ENCODE measurements around the gene CPSF3.
A peak's percentile ranks its signal among the peaks of the same experiment; 100 is the strongest.

The CPSF3 gene

DNA sequence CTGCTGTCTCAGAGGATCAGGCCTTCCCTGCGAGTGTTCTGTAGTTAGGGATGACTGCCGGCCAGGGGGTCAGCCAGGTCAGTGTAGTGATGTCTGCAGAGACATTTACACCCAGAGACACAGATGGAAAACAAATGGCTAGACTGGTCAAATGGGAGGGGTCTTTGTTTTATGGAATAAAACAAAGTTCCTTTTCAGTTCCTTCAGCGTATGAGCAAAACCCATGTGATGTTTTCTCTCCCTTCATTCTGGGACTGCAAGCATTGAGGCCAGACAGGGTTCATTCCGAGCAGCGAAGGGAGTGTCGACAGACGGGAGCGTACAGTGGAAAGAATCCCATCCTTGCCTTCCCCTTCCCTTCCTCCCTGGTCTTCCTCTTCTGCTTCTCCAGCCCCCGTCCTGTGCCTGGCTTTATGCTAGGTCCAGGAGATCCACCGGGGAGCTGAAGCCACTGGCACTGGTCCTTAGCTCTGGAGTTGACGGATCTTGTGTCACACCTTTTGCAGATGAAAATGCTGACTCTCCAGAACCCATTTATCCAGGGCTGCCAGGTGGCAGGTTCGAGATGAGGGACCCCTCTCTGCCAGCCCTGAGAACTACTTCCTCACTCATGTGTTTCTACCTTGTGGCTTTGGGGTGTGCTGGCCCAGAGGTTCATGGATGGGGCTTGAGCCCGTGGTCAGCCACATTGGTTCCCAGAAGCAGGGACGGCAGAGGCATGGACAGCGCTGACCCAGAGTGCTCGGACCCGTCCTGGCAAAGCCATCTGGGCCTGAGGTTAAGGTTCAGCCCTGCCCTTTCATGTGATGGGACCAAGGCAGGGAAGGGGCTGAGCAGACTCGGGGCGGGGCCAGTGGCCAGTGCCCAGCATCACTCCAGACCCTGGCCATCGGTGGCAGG is 24.3 kb upstream of the CPSF3 start:
- Histone ChIP-seq H3K27ac (peak overlapping the region in 1 of 2 donors; percentile 82), H3K4me3 (no peak overlapping the region)
- DNase-seq (ENCODE audit: low spot score): no peak
- TF ChIP-seq, protein P1, sequence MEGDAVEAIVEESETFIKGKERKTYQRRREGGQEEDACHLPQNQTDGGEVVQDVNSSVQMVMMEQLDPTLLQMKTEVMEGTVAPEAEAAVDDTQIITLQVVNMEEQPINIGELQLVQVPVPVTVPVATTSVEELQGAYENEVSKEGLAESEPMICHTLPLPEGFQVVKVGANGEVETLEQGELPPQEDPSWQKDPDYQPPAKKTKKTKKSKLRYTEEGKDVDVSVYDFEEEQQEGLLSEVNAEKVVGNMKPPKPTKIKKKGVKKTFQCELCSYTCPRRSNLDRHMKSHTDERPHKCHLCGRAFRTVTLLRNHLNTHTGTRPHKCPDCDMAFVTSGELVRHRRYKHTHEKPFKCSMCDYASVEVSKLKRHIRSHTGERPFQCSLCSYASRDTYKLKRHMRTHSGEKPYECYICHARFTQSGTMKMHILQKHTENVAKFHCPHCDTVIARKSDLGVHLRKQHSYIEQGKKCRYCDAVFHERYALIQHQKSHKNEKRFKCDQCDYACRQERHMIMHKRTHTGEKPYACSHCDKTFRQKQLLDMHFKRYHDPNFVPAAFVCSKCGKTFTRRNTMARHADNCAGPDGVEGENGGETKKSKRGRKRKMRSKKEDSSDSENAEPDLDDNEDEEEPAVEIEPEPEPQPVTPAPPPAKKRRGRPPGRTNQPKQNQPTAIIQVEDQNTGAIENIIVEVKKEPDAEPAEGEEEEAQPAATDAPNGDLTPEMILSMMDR (IDR thresholded peaks at IDR 0.05): no peak

- TF ChIP-seq, protein P1 (IDR thresholded peaks at IDR 0.05): no peak
- Histone ChIP-seq H3K4me3 (no peak overlapping the region), H3K27ac (peak overlapping the region in 1 of 2 donors; percentile 82)
- no peak for DNase-seq (ENCODE audit: low spot score)
Observed at GRCh38 chr2:9400268-9401058, 23.0 kb upstream of the CPSF3 start.

GRCh38 chr2:9401059-9401547 is 22.4 kb upstream of the CPSF3 start:
- Histone ChIP-seq H3K27ac (no peak overlapping the region), H3K4me3 (no peak overlapping the region)
- DNase-seq (ENCODE audit: low spot score): no peak
- TF ChIP-seq, protein P1 (IDR thresholded peaks at IDR 0.05): no peak

DNA sequence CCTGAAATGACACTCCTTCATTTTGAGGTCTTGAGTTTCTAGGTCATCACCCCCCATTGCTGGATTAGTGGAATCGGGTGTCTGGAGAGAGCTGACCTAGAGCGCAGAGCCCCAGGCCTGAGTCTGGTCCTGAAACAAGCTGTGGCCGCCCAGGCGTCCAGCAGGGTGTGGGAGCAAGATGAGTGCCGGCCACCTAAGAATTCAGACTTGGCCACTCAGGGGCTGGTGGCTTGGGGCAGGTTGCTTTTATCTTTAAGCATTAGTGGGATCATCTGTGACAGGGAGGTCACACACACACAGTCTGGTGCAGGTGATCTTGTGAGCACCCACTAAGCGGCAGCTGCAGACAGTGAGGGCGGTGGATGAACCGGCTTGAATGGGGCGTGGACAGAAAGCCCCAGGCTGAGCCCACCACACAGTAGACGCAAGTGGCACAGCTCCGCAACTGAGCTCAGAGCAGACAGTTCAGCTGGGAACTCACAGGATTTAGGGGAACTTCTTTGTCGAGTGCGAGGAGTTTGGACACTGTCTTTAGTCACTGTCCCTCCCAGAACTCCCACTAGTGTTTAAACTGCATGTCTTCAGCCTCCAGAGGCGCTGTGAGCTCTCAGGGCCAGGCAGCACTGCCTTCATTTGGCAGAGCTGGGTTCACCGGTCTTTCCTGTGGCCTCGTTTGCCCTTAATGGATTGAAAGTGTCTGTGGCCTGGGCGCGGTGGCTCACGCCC is 21.6 kb upstream of the CPSF3 start:
- TF ChIP-seq, protein P1 (IDR thresholded peaks at IDR 0.05): no peak
- Histone ChIP-seq H3K4me3 (no peak overlapping the region), H3K27ac (no peak overlapping the region)
- no peak for DNase-seq (ENCODE audit: low spot score)

DNA sequence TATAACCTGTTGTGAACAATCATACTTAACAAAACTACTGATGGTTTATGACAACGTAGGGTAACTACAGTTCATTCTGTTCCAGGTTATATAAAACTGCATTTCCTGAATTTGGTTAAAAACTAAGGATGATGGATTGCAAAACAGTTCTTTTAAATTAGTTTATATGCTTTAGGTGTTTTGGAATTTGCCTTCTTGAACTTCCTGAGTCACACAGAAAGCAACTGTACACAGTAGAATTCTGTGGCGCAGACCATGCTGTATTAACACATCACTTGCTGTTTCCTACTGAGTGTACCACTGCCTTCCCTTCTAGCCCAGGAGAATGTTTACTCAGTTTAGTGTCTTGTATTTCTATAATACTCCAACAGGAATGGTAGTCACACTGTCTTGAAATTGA is 19.5 kb upstream of the CPSF3 start:
- DNase-seq (ENCODE audit: low spot score): no peak
- TF ChIP-seq, protein P1 (IDR thresholded peaks at IDR 0.05): no peak
- Histone ChIP-seq H3K4me3 (no peak overlapping the region), H3K27ac (no peak overlapping the region)

DNA sequence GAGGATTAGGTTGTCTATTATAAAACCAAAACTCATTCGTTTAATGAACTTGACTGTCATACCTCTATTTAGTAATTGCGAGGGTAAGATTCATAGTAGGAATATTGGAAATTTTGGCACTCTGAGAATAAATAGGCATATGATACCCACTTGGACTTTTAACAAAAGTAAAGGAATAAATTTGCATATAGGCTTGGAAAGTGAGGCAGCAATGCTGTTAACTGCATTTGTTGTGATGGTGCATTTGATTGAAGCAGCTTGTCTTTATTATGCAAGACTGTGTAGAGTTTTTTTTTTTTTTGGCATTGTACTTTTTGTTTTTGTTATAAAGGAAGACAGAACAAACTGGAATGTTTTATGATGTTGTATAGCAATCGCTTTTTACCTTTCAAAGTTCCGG is 19.0 kb upstream of the CPSF3 start:
- Histone ChIP-seq H3K27ac (no peak overlapping the region), H3K4me3 (no peak overlapping the region)
- TF ChIP-seq, protein P1 (IDR thresholded peaks at IDR 0.05): no peak
- DNase-seq (ENCODE audit: low spot score): no peak

All from coronary artery (tissue), 2 donors.